Esophagus muscularis mucosa (tissue), 4 donors: ENCODE data around the gene KRTAP10-11. TPM values are rescaled to one million over a fixed set of nuclear protein-coding genes. Genes with fewer than 3 reads are reported as not detected.

ENCODE experiments used
- DNase-seq: peaks from one replicate; pipeline ENCODE4 v3.0.0-alpha.2; 2017; ENCODE audit errors: extremely low spot score
- H3K27ac ChIP-seq, 4 donors: fragments of 200-600 bp; sonication (generic); replicated peaks in 1 of 4; 1 replicate in 3 of 4; 2 replicates in 1 of 4; pipeline ENCODE4 v1.5.1; 2016 to 2019; ENCODE audit warnings: mild to moderate bottlenecking in 1 of 4
- H3K27me3 ChIP-seq, 4 donors: fragments of 200-600 bp; sonication (generic); one replicate each; pipeline versions ENCODE4 v1.5.1 to v1.6.0; 2016 to 2019
- H3K36me3 ChIP-seq, 4 donors: fragments of 200-600 bp; sonication (generic); one replicate each; pipeline ENCODE4 v1.5.1; 2016 to 2019
- H3K4me1 ChIP-seq, 4 donors: fragments of 200-600 bp; sonication (generic); one replicate each; pipeline ENCODE4 v1.5.1; 2016 to 2019
- H3K4me3 ChIP-seq, 4 donors: fragments of 200-600 bp; sonication (generic); 1 replicate in 2 of 4; 2 replicates in 2 of 4; pipeline ENCODE4 v1.5.1; 2016 to 2019; ENCODE audit warnings: mild to moderate bottlenecking in 4 of 4, moderate library complexity in 1 of 4
- H3K9me3 ChIP-seq, 4 donors: fragments of 200-600 bp; sonication (generic); 1 replicate in 3 of 4; 2 replicates in 1 of 4; pipeline ENCODE4 v1.5.1; 2016 to 2019
- CTCF ChIP-seq, 3 experiments: fragments of 200-600 bp in 2 of 3; fragments of 450-650 bp in 1 of 3; sonication (generic) in 2 of 3; IDR thresholded peaks; one replicate each; pipeline ENCODE4 v1.5.1; 2017 to 2019; ENCODE audit warnings: antibody characterized with exemption in 3 of 3, mild to moderate bottlenecking in 2 of 3, moderate library complexity in 1 of 3
- EP300 ChIP-seq: sonication (generic); formaldehyde crosslinking; IDR thresholded peaks from one replicate; pipeline ENCODE4 v1.6.1; 2017; ENCODE audit warnings: antibody characterized with exemption
- POLR2A ChIP-seq: fragments of 450-650 bp; IDR thresholded peaks from one replicate; pipeline ENCODE4 v1.6.1; 2017; ENCODE audit warnings: antibody characterized with exemption, moderate library complexity, mild to moderate bottlenecking, low read depth
- POLR2AphosphoS5 ChIP-seq, 2 donors: sonication (generic); formaldehyde crosslinking; IDR thresholded peaks; one replicate each; pipeline ENCODE4 v1.6.1; 2017; ENCODE audit warnings: antibody characterized with exemption in 2 of 2
- WGBS: methylation state at CpG from one replicate; pipeline ENCODE4 v1.1.5; 2018; 5-methylcytosine and 5-hydroxymethylcytosine counted together
- intact Hi-C: fragments of 100-400 bp; cut with DNase I; formaldehyde crosslinking; loops from one replicate; pipeline ENCODE4 v1.15.1; 2023
- total RNA-seq, 4 donors: library from RNA; depleted of rRNA; stranded (reverse); fragments of >200 nt; gene quantifications; one replicate each; pipeline versions ENCODE4 v1.1.0 to v1.2.1, GENCODE V29; 2016

KRTAP10-11 gene
- total RNA-seq, 4 donors from 2014 or later: not detected

GRCh38 chr21:44664691-44665090, 18.5 kb downstream of the KRTAP10-11 start:
- Histone ChIP-seq H3K36me3 (no peaks in the 10 kb centered on the region), H3K27me3 (peaks cover 0 to 23% (median 0%) of the 10 kb centered on the region in 4 donors), H3K4me3 (no peak overlapping the region), H3K27ac (no peak overlapping the region), H3K9me3 (no peaks in the 10 kb centered on the region), H3K4me1 (no peaks in the 10 kb centered on the region)
- intact Hi-C loops: no loop called here
- DNase-seq: no peak
- 85% methylated on average over 4 of the region's 5 CpGs for WGBS
- no peak for TF ChIP-seq CTCF (IDR thresholded peaks at IDR 0.05)
- TF ChIP-seq POLR2A: no peak
- no peak for TF ChIP-seq POLR2AphosphoS5 (IDR thresholded peaks at IDR 0.05)
- no peak for TF ChIP-seq EP300

GRCh38 chr21:44666401-44667320, 20.4 kb downstream of the KRTAP10-11 start, which contains the start of gene KRTAP12-2:
KRTAP12-2 (minus strand) TSS chr21:44666927; CDS start chr21:44666886, 41 bp downstream.
- Histone ChIP-seq H3K27ac (no peak within 1 kb of the TSS), H3K4me3 (no peak within 1 kb of the TSS), H3K36me3 (no peaks in the 10 kb centered on the region), H3K27me3 (peaks cover 0 to 36% (median 0%) of the 10 kb centered on the region in 4 donors), H3K9me3 (peaks cover 0 to 15% (median 11%) of the 10 kb centered on the region in 4 donors), H3K4me1 (no peaks in the 10 kb centered on the region)
- 58% methylated on average over 3 of the region's 19 CpGs for WGBS
- DNase-seq: no peak
- TF ChIP-seq POLR2AphosphoS5 (IDR thresholded peaks at IDR 0.05): no peak
- no peak for TF ChIP-seq EP300
- no peak for TF ChIP-seq CTCF (IDR thresholded peaks at IDR 0.05)
- no peak for TF ChIP-seq POLR2A
- intact Hi-C loops: no loop called here

- intact Hi-C loops: no loop called here
- Histone ChIP-seq H3K36me3 (no peaks in the 10 kb centered on the region), H3K9me3 (peaks cover 0 to 24% (median 19%) of the 10 kb centered on the region in 4 donors), H3K27me3 (peaks cover 0 to 36% (median 0%) of the 10 kb centered on the region in 4 donors), H3K4me1 (no peaks in the 10 kb centered on the region), H3K27ac (no peak overlapping the region), H3K4me3 (no peak overlapping the region)
- DNase-seq: no peak
- no peak for TF ChIP-seq CTCF (IDR thresholded peaks at IDR 0.05)
- 50% methylated on average over 1 of the region's 1 CpG for WGBS
Observed at GRCh38 chr21:44667612-44668011, 21.4 kb downstream of the KRTAP10-11 start.

GRCh38 chr21:44670642-44671432, 24.6 kb downstream of the KRTAP10-11 start:
- intact Hi-C loops: no loop called here
- WGBS: 80% methylated on average over 1 of the region's 3 CpGs
- TF ChIP-seq CTCF (IDR thresholded peaks at IDR 0.05): no peak
- no peak for TF ChIP-seq POLR2AphosphoS5 (IDR thresholded peaks at IDR 0.05)
- TF ChIP-seq POLR2A: no peak
- no peak for TF ChIP-seq EP300

More at GRCh38 chr21:44670642-44671432, 24.6 kb downstream of the KRTAP10-11 start:
- Histone ChIP-seq H3K27me3 (peaks cover 0 to 33% (median 0%) of the 10 kb centered on the region in 4 donors), H3K4me1 (no peaks in the 10 kb centered on the region), H3K4me3 (no peak overlapping the region), H3K9me3 (peaks cover 0 to 34% (median 28%) of the 10 kb centered on the region in 4 donors), H3K27ac (no peak overlapping the region), H3K36me3 (no peaks in the 10 kb centered on the region)
- no peak for DNase-seq
